C4-2B (cell line): ENCODE data around the gene EEF1G.

Experiments used
- CTCF ChIP-seq: fragments of 450-650 bp; conservative IDR thresholded peaks from 2 replicates; pipeline ENCODE4 v1.5.1; 2017; ENCODE audit warnings: mild to moderate bottlenecking
- ZFX ChIP-seq: fragments of 450-650 bp; IDR thresholded peaks from 2 replicates; pipeline ENCODE4 v1.6.1; 2017

GRCh38 chr11:62600367-62601121 is 26.9 kb upstream of the EEF1G start:
- TF ChIP-seq CTCF (no peak), ZFX (no peak)
